Amniotic stem cell (primary cell): ENCODE results near the gene ROGDI.
A peak's percentile ranks its signal among the peaks of the same experiment; 100 is the strongest.

Source experiments
- DNase-seq: peaks from one replicate; lab custom pipeline; 2025; lab: John Stamatoyannopoulos, UW

Gene ROGDI, protein sequence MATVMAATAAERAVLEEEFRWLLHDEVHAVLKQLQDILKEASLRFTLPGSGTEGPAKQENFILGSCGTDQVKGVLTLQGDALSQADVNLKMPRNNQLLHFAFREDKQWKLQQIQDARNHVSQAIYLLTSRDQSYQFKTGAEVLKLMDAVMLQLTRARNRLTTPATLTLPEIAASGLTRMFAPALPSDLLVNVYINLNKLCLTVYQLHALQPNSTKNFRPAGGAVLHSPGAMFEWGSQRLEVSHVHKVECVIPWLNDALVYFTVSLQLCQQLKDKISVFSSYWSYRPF

DNA sequence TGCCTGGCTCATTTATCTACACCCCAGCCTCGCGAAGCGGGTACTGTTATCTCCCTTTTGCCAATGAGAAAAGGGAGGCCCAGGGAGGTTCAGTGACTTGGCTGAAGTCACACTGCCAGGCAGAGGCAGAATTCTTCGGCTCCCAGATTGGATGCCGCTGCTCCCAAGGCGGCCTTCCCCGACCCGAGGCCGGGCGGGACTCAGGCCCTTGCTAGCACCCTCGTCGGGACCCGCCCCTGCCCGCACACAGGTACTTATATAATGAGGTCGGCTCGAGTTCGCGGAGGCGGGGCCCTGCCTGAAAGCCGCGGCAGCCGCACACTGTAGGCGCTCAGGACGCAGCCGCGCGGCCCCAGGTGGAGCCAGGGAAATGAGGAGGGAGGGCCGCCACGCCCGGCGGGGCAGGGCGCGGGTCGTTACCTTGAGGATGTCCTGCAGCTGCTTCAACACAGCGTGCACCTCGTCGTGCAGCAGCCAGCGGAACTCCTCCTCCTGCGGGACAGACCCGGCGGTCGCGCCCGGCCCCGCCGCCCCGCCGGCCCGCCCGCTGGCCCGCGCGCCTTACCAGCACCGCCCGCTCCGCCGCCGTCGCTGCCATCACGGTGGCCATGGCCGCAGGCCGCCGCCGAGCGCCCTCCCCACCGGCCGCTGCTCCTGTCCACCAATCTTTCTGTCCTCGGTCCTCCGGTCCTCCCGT, at the start of gene ROGDI:
ROGDI (minus strand) TSS at position 672 of the 697 bp plus-strand sequence; CDS start at position 610, 62 bp downstream.
- no peak for DNase-seq

DNA sequence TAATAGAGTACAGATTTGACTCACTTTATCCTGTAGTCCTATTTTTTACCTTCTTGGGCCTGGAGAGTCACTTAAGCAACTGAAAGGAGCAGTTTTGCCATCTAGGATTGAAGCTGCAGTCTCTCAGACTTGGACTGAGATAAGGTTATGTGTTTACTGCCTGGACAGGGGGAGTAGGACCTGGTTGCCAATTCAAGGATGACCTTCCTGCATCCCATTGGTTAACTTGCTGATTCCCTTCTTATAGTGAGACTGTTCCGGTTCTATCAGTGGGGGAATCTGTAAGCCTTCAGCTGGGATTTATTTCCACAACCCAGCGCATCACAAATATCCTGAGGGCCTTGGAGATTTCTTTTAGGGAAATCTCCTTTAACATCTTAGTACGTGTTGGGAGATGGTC, 47.8 kb upstream of the ROGDI start:
- DNase-seq = no peak

DNA sequence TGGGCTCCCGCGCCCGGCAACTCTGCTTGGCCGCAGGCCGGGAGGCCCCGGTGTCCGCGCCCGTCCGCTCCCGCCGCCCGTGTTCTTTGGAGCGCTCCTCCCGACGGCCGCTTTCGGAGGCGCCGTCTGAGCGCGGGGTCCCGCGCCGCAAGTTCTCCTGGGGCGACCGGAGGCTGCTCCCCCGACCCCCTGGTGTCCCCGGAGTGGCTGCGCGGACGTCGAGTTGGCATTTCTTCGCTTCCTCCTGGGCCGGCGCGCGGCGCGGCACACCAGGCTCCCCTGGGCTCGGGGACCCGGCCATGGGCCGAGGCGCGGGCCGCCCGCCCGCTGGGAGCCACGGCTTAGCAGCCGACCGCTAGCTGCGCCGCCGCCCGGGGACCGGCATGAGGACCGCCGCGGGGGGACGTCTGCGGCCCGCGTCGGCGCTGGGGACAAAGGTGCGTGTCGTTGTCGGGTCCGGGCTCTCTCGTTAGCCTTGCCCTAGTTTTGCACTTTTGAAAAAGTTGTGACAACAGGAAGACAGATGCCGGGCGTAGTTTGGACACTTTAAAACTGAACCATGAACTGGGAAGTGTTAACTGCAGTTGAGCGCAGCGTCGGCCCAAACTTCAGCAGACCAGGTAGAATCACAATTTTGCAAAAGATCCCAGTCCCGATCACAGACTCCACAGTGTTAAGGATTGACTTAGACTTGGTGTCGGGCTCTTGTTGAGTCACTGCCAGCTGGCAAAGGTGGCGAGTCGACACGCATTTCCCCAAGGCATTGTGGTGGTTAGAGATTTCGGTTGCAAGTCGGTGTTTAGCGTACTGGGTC, 45.5 kb upstream of the ROGDI start:
- DNase-seq = peak; percentile 7

DNA sequence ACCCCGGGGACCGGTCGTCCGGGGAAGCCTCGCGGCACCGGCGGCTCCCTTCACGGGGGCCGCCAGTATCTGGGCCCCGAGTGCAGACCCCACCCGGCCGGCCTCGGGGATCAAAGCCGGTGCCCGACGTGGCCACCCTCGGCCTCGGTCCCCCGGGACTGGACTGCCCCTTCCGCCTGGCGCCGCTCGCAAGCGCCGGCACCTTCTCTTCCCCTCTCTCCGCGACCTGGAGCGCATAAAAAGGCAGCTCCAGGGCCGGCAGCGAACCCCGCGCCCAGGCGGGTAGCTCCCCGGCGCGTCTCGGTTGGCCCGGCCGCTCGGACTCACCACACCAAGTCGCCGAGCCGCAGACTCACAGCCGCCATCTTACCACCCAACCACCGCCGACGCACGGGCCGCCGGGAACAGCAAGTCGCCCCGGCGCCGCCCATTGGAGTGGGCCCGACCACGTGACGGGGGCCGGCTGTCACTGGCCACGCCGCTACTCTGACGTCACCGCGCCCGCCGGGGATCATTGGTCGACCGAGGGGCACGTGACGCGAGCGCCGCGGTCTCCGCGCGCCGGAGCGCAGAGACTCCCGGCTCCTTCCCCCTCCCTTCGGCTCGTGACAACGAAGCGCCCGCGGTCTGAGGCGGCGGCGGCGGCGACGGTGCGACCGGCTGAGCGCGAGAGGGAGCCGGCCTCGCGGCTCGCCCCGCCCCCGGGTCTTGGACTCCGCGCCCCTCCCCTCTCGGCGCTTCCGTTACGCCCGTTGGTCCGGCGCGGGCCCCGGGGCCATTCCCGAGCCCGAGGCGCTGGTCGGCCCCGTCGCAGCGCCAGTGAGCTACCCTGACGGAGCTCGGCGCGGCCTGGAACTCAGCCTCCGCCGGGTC, 44.7 kb upstream of the ROGDI start, which contains the start of the genes GLYR1 and UBN1:
GLYR1 (minus strand) TSS at position 388 of the 873 bp plus-strand sequence; CDS start at position 365, 23 bp downstream.
UBN1 (plus strand) TSS at position 581 of the 873 bp plus-strand sequence. CDS start 5,437 bp downstream, outside the sequence.
- DNase-seq = peak; percentile 97

DNA sequence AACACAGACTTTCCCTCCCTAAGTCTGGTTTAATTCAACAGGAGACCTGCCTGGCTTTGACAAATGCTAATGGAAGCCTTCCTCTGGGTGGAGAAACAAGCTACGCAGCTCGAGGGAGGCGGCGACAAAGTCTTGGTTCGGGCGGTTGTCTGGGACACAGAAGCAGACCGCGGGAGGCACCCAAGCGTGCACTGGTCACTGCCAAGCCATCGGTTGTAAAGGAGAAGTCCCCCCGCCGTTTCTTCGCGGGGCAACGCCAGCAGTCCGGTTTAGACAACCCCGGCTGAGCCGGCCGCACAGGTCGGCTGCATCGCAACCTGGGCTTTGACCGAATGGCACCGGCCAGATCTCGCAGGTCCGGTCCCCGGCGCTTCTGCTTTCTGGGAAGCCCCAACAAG, 44.1 kb upstream of the ROGDI start:
- peak; percentile 46 for DNase-seq

DNA sequence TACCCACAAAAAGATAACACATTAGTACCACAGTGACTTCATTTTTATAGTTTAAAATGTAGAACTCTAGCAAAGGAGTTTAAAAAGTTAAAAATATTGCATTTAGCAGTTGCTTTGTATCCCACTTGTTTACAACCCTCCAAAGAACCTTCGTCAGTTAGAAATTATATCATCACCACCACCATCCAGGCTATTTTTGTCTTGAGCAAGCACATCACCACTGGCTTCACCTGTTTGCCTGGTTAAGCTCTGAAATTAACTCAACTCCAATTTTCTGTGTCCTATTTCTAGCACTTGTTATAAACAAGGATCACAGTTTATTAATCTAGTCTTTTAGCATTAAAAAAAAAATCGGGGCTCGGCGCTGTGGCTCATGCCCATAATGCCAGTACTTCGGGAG, 38.6 kb upstream of the ROGDI start:
- no peak for DNase-seq

DNA sequence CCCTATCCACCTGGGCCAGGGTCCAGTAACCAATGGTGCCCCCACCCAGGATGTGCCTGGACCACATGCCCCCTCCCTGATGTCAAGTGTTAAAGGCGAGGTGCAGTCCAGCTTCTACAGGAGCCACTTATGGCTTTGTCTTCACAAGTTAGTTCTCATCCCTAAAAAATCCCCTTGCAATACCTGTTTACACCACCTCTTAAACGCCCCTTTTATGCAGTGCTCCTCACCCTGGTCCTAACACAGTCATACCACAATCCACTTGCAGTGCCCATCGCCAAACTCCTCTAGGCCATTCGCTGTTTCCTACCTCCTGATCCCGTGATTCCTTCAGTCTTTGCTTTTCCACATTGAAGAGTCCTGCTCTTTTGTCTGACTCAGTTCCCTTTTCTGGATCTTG, 37.5 kb upstream of the ROGDI start:
- DNase-seq = no peak

DNA sequence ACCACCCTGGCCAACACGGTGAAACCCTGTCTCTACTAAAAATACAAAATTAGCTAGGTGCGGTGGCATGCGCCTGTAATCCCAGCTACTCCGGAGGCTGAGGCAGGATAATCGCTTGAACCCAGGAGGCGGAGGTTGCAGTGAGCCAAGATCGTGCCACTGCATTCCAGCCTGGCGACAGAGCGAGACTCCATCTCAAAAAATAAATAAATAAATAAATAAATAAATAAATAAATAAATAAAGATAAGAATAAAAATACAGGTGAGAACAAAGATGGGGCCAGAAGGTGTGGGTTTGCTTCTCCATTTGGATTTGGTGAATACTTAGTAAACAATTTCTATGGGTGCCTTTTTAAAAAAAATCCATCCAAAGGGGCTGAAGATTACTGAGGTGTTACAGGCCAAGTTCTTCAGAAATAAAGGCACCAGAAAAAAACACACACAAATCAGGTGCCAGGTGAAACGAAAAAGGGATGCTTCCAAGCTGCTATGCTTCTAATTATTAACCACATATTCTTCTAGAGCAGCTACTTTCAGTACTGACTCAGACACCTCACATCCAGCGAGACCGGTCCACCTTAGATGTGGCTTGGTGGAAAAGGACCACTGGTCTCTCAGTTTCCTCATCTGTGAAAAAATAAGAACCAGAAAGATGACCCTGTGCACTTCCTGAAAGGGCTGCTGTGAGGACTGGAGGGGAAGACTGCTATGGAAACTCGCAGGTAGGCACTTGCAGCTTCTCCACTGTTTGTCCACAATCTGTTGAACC, 35.5 kb upstream of the ROGDI start:
- DNase-seq = no peak

DNA sequence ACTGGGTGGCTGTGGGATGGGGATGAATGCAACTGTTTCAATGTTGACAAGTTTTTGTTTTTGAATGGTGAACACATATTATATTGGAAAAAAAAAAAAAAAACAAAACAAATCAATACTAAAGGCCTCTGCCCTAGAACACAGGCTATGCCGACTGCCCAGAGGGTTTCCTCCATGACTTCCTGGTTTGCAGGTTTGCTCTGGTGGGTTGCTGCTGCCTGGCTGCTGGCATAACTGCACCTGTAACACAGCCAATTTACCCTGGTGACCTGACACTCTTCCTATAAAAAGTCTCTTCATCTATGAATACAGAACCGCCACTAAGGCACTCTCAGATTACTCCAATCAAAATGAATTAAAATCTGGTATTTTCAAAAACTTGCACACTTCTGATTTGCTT, 34.3 kb upstream of the ROGDI start:
- no peak for DNase-seq

DNA sequence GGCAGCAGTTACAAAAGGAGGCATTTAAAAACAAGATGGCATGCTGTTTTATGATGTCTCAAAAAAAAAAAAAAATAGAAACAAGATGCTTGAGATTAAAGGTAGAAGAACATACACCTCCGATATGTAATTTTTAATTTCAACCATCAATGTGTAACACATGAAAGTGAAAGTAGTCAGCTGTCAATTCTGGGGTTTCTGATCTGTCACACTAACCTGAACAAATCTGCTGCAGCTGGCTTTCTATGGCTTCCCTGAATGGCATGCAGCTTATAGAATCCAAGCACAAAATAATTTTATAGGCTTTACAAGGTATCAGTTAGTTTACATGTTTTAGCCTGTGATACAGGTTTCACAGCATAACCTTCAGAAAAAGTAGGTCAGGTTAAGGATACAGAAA, 31.2 kb upstream of the ROGDI start:
- DNase-seq = no peak

DNA sequence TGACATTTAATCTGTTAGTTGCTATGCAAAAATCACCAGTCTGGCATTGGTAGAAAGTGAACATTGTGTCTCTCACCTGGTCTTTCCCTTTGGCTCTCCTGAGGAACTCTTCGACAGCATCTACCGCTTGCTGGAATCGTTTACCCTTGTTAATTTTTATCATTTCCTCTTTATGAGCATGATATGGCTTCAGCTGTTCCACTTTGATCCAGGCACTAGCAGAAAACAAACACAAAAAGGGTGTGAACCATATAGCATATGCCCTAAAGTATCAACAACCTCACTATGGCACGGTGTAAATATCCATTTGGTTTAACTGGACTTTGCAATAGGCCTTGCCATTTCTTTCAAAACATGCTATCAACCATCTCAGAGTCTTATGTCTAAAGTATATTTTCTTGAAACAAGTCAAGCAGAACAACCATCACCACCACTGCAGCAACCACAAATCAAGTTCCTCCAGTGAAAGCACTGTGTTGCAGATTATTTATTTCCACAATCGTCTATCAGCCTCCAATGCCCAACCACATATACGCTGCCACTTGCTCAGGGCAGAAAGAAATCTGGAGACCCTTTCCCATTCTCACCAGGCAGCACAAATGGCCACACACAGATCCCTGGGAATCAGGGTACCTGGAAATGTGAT, 30.4 kb upstream of the ROGDI start:
- DNase-seq = no peak

DNA sequence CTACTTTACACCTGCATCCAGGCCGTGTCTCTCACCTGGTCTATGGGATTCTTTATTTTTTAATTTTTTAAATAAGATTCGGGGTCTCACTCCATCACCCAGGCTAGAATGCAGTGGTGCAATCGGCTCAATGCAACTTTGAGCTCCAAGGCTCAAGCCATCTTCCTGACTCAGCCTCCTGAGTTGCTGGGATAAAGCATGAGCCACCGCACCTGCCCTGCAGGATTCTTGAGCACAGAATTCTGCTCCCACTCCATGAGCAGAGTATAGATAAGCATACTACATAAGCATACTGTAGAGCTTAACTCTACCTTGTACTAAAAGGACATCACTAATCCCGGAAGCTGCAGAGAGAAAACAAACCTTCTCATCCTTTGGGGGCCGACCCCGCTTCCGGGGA, 29.2 kb upstream of the ROGDI start:
- no peak for DNase-seq

DNA sequence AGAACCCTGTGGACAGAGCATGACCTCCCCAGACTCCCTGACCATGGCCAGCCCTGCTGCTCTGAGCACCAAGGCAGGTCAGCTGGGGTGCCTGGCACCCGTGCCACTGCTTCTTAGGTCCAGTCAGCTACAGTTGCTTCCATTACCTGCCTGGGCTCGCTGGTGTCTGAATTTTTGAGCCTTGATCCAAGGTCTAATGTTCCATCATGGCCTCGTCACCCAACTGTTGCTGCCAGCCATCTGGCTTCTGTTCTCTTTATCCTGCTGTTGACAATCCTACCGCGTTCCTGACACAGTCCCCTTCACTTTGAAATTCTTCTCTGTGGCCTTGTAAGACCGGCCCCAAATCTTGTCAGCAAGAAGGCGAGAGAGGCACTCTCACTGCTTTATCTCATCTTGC, 28.0 kb upstream of the ROGDI start:
- no peak for DNase-seq

DNA sequence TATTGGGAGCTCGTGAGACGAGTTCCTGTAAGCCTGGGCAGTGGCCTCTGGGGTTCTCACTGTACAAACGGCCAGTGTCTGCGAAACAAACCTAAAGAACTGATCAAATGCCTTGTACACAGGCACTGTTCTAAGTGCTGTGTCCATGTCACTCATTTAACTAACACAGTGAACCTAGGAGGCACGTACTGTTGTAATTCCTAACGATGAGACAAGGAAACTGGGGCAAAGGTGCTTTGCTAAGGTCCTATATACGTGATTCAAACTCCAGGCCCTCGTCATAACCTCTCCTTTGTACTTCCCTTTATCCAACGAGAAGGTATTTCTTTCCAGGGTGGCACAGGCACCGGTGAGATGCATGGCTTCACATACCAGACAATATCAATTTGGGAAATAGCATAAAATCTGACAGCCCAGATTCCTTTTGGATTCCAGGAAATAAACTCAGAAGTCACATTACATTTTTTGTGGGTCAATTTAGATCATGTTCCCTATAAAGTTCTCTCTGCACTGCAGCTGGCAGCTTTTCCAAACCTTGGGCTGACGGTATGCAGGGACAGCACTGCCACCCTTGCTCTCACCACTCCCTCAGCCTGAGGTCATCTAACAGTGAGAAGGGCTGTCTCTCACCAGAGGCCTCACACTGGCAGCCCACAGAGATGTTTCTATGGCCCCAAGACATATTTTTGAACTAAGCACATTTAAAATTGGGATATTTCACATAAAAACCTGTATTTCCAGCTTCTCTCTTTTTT, 26.3 kb upstream of the ROGDI start:
- no peak for DNase-seq

DNA sequence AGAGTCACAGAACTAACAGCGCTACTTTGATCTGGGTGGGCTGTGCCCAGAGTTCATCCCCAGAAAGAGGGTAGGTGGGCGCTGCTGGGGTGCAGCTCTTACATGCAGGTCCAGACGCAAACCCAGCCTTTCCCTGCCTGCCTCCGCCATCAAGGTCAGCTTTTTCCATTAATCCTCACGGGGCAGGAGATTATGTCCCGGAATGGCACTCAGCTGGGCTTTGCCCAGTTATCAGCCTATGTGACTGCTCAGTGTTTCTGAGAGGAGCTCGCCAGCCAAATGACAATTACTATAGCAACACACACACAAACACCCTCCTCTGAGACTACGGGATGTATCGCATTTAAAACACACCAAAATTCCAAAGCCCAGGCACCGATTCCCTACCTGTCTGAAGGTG, 24.5 kb upstream of the ROGDI start:
- DNase-seq = no peak

DNA sequence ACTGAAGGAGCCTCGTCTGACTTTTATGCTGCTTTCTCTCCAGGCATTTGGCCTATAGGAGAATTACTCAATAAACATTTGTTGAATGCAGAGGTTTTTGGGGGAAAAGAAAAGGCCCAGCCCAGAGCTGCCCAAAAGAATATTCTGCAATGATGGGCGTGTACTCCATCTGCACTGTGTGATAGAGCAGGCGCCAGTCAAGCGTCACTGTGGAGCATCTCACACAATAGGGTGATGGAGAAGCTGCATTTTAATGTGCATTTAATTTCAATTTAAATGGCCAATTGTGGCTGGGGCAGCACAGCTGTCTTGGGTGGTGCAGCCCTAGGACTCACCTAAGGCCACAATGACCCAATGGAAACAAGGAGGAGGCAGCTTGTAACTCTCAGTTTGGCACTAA, 24.1 kb upstream of the ROGDI start:
- DNase-seq = no peak

DNA sequence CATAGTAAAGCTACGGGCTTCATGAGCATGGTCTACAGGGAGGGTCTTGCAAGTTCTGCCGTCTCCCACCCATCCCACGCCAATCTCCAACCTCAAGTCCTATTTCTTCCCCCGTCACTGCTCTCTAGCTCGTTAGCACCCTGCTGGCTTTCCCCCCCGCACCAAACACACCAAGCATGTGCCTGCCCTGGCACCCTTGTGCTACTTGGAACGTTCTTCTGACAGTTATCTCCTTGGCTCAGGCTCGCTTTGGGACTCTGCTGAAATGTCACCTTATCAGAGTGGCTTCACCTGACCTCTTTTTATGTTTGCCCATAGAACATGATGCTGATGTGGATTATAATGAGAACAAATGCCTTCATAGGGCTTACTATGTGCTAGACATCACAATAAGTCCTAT, 22.8 kb upstream of the ROGDI start:
- DNase-seq = no peak

DNA sequence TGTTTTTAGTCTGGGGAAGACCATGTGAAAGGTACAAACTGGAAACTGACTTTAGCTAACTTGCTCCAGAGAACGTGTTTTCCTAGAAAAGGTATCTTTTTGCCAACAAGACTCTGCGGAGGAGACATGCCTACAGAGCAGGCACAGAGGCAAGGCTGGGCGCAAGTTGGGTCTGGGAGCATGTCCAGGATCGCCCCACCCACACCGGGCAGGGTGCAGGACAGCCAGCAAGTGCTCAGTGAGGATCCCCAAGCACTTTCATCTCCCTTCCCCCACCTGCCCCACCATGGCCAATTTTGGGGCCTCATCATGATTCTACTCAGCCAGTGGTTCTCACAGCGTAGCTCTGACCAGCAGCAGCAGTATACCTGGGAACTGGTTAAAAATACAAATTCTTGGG, 18.2 kb upstream of the ROGDI start:
- no peak for DNase-seq

DNA sequence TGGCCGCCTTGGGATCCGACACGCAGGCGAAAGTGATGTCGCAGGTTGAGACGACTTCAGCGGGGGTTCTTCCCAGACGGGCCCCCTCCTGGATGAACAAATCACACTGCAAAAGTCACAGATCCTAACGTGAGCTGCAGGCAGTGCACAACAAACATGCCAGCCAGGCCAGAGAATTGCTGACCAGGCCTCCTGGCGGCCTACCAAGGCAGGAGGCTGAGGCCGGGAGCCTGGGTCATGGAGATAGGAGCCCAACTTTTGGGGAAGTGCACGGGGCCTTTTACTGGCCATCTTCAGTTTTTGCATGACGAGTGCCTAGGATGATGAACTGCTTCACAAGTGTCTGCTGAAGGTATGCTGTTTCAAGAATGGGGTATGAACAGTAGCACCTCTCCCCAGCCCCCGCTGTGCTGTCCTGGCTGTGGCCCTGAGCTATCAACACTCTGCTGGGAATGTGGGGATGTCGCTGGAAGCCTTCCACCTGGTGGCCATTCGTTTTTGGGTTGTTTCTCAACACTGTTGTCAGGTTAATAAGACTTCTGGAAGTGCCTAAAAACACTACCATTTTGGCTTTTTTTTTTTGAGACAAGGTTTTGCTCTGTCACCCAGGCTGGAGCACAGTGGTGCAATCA, 12.2 kb upstream of the ROGDI start:
- DNase-seq = no peak
